ENCODE results near the gene SPATA46. TPM values are rescaled to one million over a fixed set of nuclear protein-coding genes. Genes with fewer than 3 reads are reported as not detected.

SPATA46 gene
- total and polyA plus RNA-seq, 2 of the 8 experiments (the other 6 are each of a cell fraction or from before 2014, with no cell fraction given): not detected

GRCh38 chr1:162349635-162350330, 26.9 kb downstream of the SPATA46 start (continued):
- TF ChIP-seq RAD21 (IDR thresholded peaks at IDR 0.05 in 1 of 2, conservative IDR thresholded peaks at IDR 0.05 in 1 of 2; ENCODE audit: low read depth in 2 of 2, low read length in 2 of 2) (no peak), CHD7 (IDR thresholded peaks at IDR 0.05; ENCODE audit: insufficient replicate concordance, low read length) (no peak), CTBP2 (IDR thresholded peaks at IDR 0.05; ENCODE audit: borderline replicate concordance, insufficient read depth, insufficient read length, low read length) (no peak), CHD2 (IDR thresholded peaks at IDR 0.05; ENCODE audit: low read length) (no peak), TCF12 (IDR thresholded peaks at IDR 0.05; ENCODE audit: low read depth, low read length) (no peak)
